Frontal cortex (tissue), 4 donors: Measurements from ENCODE around the gene CCL13. TPM values are rescaled to one million over a fixed set of nuclear protein-coding genes. Genes with fewer than 3 reads are reported as not detected.
"Not testable (repeated sequence)": the region's sequence is repeated elsewhere in the genome, so short reads cannot be mapped to it uniquely, and the experiment has no call there.

Source experiments
- DNase-seq, 2 donors: peaks; one replicate each; pipeline ENCODE4 v3.0.0; 2012; ENCODE audit warnings: low spot score in 2 of 2
- FAIRE-seq: peaks from 2 replicates; lab custom pipeline; 2012; peaks lifted over from hg19 to GRCh38; lab: Jason Lieb, UNC
- total RNA-seq: library from RNA; depleted of rRNA; stranded (reverse); fragments of >200 nt; gene quantifications from one replicate; pipeline ENCODE4 v1.2.3, GENCODE V29; 2014
- donor health status: control.
- donor health status: control.
- donor health status: control.

CCL13 gene
- 1.2 TPM for total RNA-seq

GRCh38 chr17:34356194-34356593, at the start of gene CCL13:
CCL13 (plus strand) TSS chr17:34356480; CDS start chr17:34356527, 47 bp downstream.
- FAIRE-seq (no peak), DNase-seq (no peak)

GRCh38 chr17:34307110-34307509, 49.2 kb upstream of the CCL13 start:
- DNase-seq (no peak), FAIRE-seq (no peak)

GRCh38 chr17:34308371-34308770, 47.9 kb upstream of the CCL13 start:
- no peak for DNase-seq
- FAIRE-seq: no peak

DNA sequence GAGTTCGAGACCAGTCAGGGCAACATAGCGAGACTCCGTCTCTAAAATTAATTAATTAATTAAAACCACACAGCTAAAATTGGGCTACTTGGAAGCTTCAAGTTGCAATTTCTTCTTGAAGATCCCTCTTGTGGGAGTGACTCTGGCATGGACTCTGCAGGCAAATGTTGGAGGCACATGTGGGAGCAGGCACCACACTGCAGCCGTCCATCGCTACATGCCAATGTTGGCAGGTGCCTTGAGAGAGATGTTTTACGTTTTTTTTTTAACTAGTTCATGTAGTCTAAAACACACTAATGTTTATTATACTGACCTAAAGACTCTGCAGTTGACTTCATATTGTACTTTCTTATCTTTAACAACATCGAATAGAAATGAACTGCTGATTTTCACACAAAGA, 45.0 kb upstream of the CCL13 start:
- DNase-seq (no peak), FAIRE-seq (no peak)

GRCh38 chr17:34312080-34312479, 44.2 kb upstream of the CCL13 start:
- DNase-seq: no peak
- no peak for FAIRE-seq

- FAIRE-seq (no peak), DNase-seq (no peak)
Observed at GRCh38 chr17:34313164-34313563, 43.1 kb upstream of the CCL13 start.

DNA sequence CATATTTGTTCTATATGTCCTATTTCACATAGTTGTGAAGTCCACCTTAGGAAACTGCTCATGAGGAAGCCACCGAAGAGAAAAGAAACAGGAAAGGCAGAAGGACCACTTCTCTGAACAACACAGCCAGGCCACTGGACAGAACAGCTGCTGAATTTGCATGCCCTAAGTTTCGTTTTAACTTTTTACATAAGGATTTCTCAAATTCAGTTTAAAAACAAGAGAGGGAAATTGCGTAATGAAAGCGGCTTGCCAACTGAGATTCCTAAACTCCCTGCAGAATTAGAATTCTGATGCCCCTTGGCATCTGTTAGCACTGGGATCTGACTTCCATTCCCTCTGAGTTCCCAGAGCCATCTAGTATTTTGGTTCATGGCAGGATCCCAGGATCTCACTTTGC, 42.0 kb upstream of the CCL13 start:
- DNase-seq: no peak
- no peak for FAIRE-seq

DNA sequence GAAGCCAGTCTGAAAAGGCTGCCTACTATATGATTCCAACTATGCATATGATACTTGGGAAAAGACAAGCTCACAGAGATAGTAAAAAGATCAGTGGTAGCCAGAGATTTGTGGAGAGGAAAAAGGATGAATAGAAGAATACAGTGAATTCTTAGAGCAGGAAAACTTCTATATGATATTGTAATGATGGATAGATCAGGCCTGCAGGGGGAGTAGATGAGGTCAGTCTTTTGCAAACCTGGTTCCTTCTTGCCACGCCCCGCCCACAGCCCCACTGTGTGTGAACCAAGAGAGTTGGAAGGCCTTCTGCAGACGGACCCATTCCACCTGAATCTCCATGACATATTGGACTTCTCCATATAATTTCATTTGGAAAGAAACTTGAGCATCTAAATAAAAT, 37.8 kb upstream of the CCL13 start:
- no peak for FAIRE-seq
- DNase-seq: no peak

GRCh38 chr17:34319039-34319483, 37.2 kb upstream of the CCL13 start, which contains the start of gene CCL8:
CCL8 (plus strand) TSS chr17:34319435; CDS start chr17:34319502, 67 bp downstream.
- FAIRE-seq: no peak
- no peak for DNase-seq

DNA sequence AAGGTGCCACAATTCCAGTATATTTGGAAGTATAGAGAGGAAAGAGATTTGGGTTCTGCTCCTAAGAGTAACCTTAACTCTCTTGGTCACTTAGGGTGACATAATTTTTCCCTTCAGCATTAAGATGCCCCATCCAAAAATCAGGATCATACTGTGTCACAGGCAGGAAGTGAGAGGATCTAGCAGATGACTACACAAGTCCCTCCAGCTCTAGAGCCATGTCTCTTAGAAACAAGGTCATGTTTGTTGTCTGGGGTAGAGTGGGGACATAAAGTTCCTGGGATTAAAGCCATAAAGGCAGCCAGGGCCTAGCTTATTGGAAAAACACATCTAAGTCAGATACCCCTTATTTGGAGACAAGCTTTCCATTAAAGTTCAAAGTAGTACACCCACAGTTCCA, 34.3 kb upstream of the CCL13 start:
- no peak for FAIRE-seq

DNA sequence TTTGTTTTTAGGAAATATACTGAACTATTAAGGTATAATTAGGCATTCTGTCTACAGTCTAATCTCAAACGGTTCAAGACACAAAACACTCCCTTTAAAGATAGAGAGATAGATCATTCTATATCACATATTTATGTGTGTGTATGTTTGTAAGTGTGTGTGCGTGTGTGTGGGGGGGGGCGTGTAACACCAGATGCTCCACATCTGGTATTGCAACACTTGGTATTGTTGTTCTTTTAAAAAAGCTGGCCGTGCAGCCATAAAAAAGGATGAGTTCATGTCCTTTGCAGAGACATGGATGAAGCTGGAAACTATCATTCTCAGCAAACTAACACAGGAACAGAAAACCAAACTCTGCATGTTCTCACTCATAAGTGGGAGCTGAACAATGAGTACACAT, 28.7 kb upstream of the CCL13 start:
- FAIRE-seq, DNase-seq: not testable (repeated sequence)

More for the DNA sequence above, 34.3 kb upstream of the CCL13 start:
- DNase-seq: no peak

DNA sequence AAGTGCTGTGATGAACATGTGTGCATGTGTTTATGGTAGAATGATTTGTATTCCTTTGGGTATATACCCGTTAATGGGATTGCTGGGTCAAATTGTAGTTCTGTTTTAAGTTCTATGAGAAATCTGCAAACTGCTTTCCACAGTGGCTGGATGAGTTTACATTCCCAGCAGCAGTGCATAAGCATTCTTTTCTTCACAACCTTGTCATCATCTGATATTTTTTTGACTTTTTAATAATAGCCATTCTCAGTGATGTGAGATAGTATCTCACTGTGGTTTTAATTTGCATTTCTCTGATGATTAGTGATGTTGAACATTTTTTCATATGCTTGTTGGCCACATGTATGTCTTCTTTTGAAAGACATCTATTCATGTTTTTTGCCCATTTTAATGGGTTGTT, 18.6 kb upstream of the CCL13 start:
- DNase-seq (no peak), FAIRE-seq (no peak)

GRCh38 chr17:34339138-34339770, 17.0 kb upstream of the CCL13 start:
- no peak for DNase-seq

DNA sequence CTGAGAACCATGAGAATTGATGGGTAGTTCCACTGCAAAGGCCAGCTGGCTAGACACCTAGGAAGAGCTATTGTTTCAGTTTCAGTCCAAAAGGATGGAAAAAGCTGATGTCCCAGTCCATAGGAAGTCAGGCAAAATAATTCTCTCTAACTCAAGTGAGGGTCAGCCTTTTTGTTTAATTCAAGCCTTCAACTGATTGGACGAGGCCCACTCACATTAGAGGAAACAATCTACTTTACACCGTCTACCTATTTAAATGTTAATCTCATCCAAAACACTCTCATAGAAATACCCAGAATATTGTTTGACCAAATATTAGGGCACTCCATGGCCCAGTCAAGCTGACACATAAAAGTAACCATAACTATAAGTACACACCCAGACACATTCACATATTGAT, 14.4 kb upstream of the CCL13 start:
- DNase-seq (no peak), FAIRE-seq (no peak)

More at GRCh38 chr17:34339138-34339770, 17.0 kb upstream of the CCL13 start:
- no peak for FAIRE-seq

- FAIRE-seq (no peak), DNase-seq (no peak)
Observed at GRCh38 chr17:34347063-34347462, 9.2 kb upstream of the CCL13 start.

DNA sequence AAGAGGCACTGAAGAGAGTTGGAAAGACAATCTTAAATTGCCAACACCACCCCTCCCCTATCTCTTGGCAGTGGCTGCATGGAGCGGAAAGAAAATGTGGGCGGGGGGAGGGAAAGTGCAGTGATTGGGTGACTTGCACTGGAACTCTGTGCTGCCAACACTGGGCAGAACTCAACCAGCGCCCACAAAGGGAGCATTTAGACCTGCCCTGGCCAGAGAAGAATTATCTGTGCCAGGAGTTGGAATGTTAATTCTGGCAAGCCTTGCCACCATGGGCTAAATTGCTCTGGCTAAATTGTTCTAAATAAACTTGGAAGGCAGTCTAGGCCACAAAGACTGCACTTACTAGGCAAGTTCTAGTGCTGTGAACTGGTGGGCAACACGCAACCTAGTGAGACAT, 6.5 kb upstream of the CCL13 start:
- DNase-seq: no peak
- FAIRE-seq: no peak

GRCh38 chr17:34351096-34351495, 5.2 kb upstream of the CCL13 start:
- FAIRE-seq (no peak), DNase-seq (no peak)

GRCh38 chr17:34352191-34352590, 4.1 kb upstream of the CCL13 start:
- FAIRE-seq (no peak), DNase-seq (no peak)

- no peak for FAIRE-seq
- no peak for DNase-seq
Observed at GRCh38 chr17:34354637-34355036, 1.6 kb upstream of the CCL13 start.

- FAIRE-seq: no peak
- DNase-seq: no peak
Observed at GRCh38 chr17:34357398-34357797, 1.1 kb downstream of the CCL13 start.

- FAIRE-seq (no peak), DNase-seq (no peak)
Observed at GRCh38 chr17:34358631-34359030, 2.4 kb downstream of the CCL13 start.

DNA sequence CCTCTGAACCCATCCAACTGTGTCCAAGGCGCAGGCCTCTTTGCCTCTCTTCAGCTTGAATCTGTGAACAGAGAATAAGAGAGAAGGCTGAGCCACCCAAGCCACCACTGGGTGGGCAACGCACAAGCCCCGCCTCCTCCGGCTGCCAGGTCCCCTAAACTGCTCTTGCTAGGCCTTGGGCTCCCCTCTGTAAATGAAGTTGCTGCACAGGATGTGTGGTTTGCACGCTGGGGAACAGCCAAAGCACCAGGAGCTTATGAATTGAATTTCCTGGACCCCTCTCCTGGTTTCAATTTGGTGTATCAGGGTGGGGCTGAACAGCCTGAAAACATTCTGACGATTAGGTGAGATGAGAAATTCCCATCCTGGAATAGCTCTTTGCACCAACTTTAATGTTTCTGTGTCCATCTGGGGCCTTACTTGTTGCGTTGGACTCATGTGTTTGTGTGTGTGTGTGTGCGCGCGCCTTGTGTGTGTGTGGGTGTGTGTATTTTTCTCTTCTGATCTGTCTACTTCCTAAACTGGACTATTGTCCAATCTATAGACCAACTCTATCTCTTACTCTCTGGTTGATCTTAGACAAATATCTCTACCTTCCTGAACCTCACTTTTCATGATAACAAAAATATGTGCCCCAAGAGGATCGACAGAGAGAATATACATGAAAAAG, 4.5 kb downstream of the CCL13 start:
- no peak for DNase-seq
- no peak for FAIRE-seq
